OCI-LY1 (cell line): ENCODE measurements around the gene PRMT7.

Experiments
- EZH2 ChIP-seq: fragments of 200-600 bp; sonication (generic), shearing (Covaris generic); IDR thresholded peaks from 2 replicates; pipeline ENCODE4 v1.8.0; 2017; ENCODE audit warnings: borderline replicate concordance, mixed run types, mild to moderate bottlenecking, antibody characterized with exemption, low read length, moderate library complexity, mixed read lengths
- TF ChIP-seq, protein P1 (sequence below): fragments of 200-600 bp; sonication (generic), shearing (Covaris generic); IDR thresholded peaks from 2 replicates; pipeline ENCODE4 v1.5.1; 2017; ENCODE audit warnings: mild to moderate bottlenecking, antibody characterized with exemption, low read length, moderate library complexity, mixed read lengths

DNA sequence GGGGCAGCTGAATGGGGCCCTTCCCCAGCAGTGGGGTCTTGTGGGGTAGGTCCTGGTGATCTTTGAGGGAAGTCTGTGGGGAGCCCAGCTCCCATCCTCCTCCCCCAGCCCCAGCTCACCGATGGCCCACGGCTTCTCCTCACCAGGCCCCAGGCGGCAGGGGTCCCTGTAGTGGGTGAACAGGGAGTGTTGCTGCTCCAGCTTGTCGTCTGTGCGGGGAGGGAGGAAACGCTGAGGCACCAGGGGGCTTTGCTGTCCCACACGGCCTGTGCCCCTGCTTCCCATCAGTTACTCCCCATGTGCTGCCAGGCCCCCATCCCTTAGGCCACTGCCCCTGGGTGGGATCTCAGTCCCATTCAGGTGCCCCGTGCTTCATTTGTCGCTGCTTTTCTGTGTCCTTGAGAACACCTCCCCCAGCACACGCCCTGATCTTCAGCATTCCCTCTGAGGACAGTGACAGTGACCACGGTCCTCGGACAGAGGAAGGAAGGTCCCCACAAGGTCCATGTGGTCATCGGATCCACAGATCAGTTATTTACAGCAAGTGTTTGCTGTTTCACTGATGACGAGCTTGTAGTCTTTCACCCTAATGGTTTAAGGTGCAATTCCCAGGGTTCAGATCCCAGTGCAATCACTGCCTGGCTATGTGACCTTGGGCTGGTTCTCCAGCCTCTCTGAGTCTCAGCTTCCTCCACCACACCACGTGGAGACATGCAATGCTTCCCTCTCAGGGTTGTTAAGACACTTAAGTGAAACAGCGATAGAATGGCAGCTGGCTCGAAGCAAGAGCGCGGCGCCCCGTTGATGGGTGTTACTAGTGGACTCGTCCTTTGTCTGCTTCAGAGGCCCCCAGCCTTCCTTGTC, 53.1 kb downstream of the PRMT7 start:
- TF ChIP-seq, protein P1, sequence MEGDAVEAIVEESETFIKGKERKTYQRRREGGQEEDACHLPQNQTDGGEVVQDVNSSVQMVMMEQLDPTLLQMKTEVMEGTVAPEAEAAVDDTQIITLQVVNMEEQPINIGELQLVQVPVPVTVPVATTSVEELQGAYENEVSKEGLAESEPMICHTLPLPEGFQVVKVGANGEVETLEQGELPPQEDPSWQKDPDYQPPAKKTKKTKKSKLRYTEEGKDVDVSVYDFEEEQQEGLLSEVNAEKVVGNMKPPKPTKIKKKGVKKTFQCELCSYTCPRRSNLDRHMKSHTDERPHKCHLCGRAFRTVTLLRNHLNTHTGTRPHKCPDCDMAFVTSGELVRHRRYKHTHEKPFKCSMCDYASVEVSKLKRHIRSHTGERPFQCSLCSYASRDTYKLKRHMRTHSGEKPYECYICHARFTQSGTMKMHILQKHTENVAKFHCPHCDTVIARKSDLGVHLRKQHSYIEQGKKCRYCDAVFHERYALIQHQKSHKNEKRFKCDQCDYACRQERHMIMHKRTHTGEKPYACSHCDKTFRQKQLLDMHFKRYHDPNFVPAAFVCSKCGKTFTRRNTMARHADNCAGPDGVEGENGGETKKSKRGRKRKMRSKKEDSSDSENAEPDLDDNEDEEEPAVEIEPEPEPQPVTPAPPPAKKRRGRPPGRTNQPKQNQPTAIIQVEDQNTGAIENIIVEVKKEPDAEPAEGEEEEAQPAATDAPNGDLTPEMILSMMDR, result no peak
- no peak for TF ChIP-seq EZH2
